B cell (primary cell): ENCODE measurements around the gene UGT2A2. TPM values are rescaled to one million over a fixed set of nuclear protein-coding genes. Genes with fewer than 3 reads are reported as not detected.

ENCODE experiments used
- ATAC-seq: fragments of 200-7000 bp; cut with Tn5 transposase; one replicate; pipeline ENCODE4 v1.10.0; 2021; ENCODE audit warnings: low read depth, mild to moderate bottlenecking, moderate number of reproducible peaks, moderate library complexity
- CTCF ChIA-PET: fragments of 350-600 bp; sonication (Branson Sonifier 250); formaldehyde crosslinking; loops from one replicate; lab custom pipeline; 2021; ENCODE audit warnings: antibody characterized with exemption, inconsistent platforms; lab: Charles Lee
- POLR2A ChIA-PET: fragments of 350-600 bp; sonication (Branson Sonifier 250); formaldehyde crosslinking; loops from one replicate; lab custom pipeline; 2021; ENCODE audit warnings: antibody characterized with exemption; lab: Charles Lee
- DNase-seq: peaks from one replicate; pipeline ENCODE4 v3.0.0; 2013
- H2AFZ ChIP-seq: 2 replicates; pipeline ENCODE4 v1.6.1; 2012; ENCODE audit warnings: mild to moderate bottlenecking, low read depth, low read length; ENCODE audit not compliant: insufficient read depth, poor library complexity, severe bottlenecking
- H3K27ac ChIP-seq, 2 donors: 1 replicate in 1 of 2; 2 replicates in 1 of 2; pipeline ENCODE4 v1.5.1; 2012 to 2013; ENCODE audit warnings: low read length in 2 of 2, mild to moderate bottlenecking in 2 of 2, moderate library complexity in 1 of 2
- H3K27me3 ChIP-seq, 4 experiments: fragments of 200-600 bp in 1 of 4; sonication (generic) in 1 of 4; replicated peaks in 1 of 4; 1 replicate in 2 of 4; 2 replicates in 2 of 4; pipeline versions ENCODE4 v1.6.1 to v1.7.0; 2013 to 2016; ENCODE audit warnings: low read length in 3 of 4, mild to moderate bottlenecking in 2 of 4, mixed read lengths in 1 of 4, moderate library complexity in 1 of 4; ENCODE audit not compliant: insufficient read depth in 4 of 4, control insufficient read depth in 3 of 4; ENCODE audit errors: control extremely low read depth in 1 of 4
- H3K36me3 ChIP-seq, 2 experiments: replicated peaks in 1 of 2; 1 replicate in 1 of 2; 2 replicates in 1 of 2; pipeline versions ENCODE4 v1.6.1 to v1.7.1; 2013; ENCODE audit warnings: low read length in 1 of 2; ENCODE audit not compliant: insufficient read depth in 2 of 2, control insufficient read depth in 1 of 2; ENCODE audit errors: control extremely low read depth in 1 of 2, extremely low read depth in 1 of 2
- H3K4me1 ChIP-seq, 2 donors: fragments of 200-600 bp in 1 of 2; sonication (generic) in 1 of 2; 1 replicate in 1 of 2; 2 replicates in 1 of 2; pipeline versions ENCODE4 v1.5.1 to v1.6.1; 2013 to 2017; ENCODE audit warnings: low read length in 2 of 2; ENCODE audit not compliant: control insufficient read depth in 2 of 2, insufficient read depth in 2 of 2
- H3K4me2 ChIP-seq: replicated peaks from 2 replicates; pipeline ENCODE3; 2012; ENCODE audit warnings: mild to moderate bottlenecking, low read depth, low read length; ENCODE audit not compliant: poor library complexity, severe bottlenecking
- H3K4me3 ChIP-seq, 5 experiments: fragments of 200-600 bp in 1 of 5; sonication (generic) in 1 of 5; 1 replicate in 3 of 5; 2 replicates in 2 of 5; pipeline versions ENCODE4 v1.5.1 to v1.7.0; 2011 to 2016; ENCODE audit warnings: low read length in 4 of 5, mild to moderate bottlenecking in 4 of 5, low read depth in 2 of 5, control low read depth in 1 of 5, moderate library complexity in 1 of 5; ENCODE audit not compliant: insufficient read depth in 1 of 5; ENCODE audit errors: control extremely low read depth in 1 of 5, extremely low read depth in 1 of 5
- H3K79me2 ChIP-seq: fragments of 200-600 bp; sonication (generic); one replicate; pipeline ENCODE4 v1.6.0; 2016; ENCODE audit warnings: low read length; ENCODE audit not compliant: control insufficient read depth, insufficient read depth
- H3K9ac ChIP-seq: fragments of 200-600 bp; sonication (generic); 2 replicates; pipeline ENCODE4 v1.6.1; 2017; ENCODE audit warnings: mild to moderate bottlenecking, low read length, moderate library complexity
- H3K9me3 ChIP-seq, 3 donors: one replicate each; pipeline versions ENCODE4 v1.6.1 to v1.7.1; 2013; ENCODE audit warnings: low read length in 2 of 3; ENCODE audit not compliant: control insufficient read depth in 2 of 3, insufficient read depth in 1 of 3; ENCODE audit errors: control extremely low read depth in 1 of 3
- H4K20me1 ChIP-seq: 2 replicates; pipeline ENCODE4 v1.6.0; 2012; ENCODE audit warnings: mild to moderate bottlenecking, low read length; ENCODE audit not compliant: insufficient read depth, control insufficient read depth, poor library complexity, severe bottlenecking
- H3K27ac Mint-ChIP-seq: one replicate; pipeline ENCODE4 v1.8.0; 2021; ENCODE audit warnings: mixed read lengths
- H3K27me3 Mint-ChIP-seq: one replicate; pipeline ENCODE4 v1.8.0; 2021; ENCODE audit warnings: mixed read lengths
- H3K4me1 Mint-ChIP-seq: one replicate; pipeline ENCODE4 v1.8.0; 2021; ENCODE audit warnings: mixed read lengths
- H3K4me3 Mint-ChIP-seq: one replicate; pipeline ENCODE4 v1.8.0; 2021; ENCODE audit warnings: mixed read lengths
- H3K9me3 Mint-ChIP-seq: one replicate; pipeline ENCODE4 v1.8.0; 2022; ENCODE audit warnings: mixed read lengths; ENCODE audit not compliant: insufficient read depth
- CTCF ChIP-seq: fragments of 200-600 bp; IDR thresholded peaks from one replicate; pipeline ENCODE4 v1.8.0; 2022; ENCODE audit warnings: antibody characterized with exemption, mild to moderate bottlenecking
- EZH2 ChIP-seq: IDR thresholded peaks from 2 replicates; pipeline ENCODE4 v1.6.1; 2012; ENCODE audit warnings: borderline replicate concordance, low read depth, mild to moderate bottlenecking, moderate library complexity, low read length; ENCODE audit not compliant: insufficient read depth, poor library complexity, severe bottlenecking
- WGBS: methylation state at CpG from one replicate; pipeline ENCODE4 v1.1.5; 2013; ENCODE audit warnings: missing lambda C conversion rate; ENCODE audit not compliant: insufficient coverage; 5-methylcytosine and 5-hydroxymethylcytosine counted together
- intact Hi-C: fragments of 100-400 bp; cut with micrococcal nuclease; formaldehyde crosslinking; loops from one replicate; pipeline ENCODE4 v1.10.0; 2022
- polyA plus RNA-seq: library from polyadenylated mRNA; depleted of rRNA; stranded (reverse); fragments of >200 nt; gene quantifications from 2 replicates; pipeline ENCODE4 v1.2.3, GENCODE V29; 2012
- total RNA-seq, 2 donors: library from RNA; stranded (reverse); fragments of 120-200 nt in 1 of 2; gene quantifications; 1 replicate in 1 of 2; 2 replicates in 1 of 2; pipeline versions ENCODE4 v1.2.3 to v1.2.4, GENCODE V29; 2013 to 2022

Gene UGT2A2
- total and polyA plus RNA-seq, 2 donors (not counting 1 experiment from before 2014, with no cell fraction given): not detected

DNA sequence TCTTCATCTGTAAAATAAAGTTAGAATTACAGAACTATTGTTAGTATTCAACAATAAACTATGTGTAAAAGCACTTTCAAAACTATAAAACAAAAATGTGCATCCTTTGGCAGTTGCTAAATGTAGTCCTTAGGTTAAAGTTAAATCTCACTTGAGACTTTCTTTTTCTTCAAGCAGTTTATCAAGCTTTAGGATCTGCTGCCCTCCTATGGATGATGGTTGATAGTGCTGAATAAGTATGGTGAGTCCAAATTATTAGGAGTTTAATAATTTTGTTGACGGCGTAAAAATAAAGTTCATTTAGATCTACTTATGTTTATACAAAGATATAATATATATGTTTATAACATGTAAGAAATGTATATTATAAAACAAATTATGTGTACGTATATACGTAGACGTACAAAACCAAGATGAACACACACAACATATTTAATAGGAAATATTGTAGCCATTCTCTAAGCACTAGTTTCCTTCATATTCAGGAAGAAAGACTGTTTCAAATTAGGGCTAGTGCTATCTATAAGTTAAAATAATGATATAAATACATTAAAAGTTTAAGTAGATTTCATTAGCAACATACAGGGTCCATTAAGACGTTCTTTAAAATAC, 22.3 kb downstream of the UGT2A2 start:
- peaks cover 6% of the 10 kb centered on the region for H3K9me3 Mint-ChIP-seq
- no peak for TF ChIP-seq CTCF
- intact Hi-C loops: no loop called here
- ATAC-seq: no peak
- Histone ChIP-seq H3K4me3 (no peak overlapping the region), H3K9me3 (no peaks in the 10 kb centered on the region), H3K9ac (no peak overlapping the region), H2AFZ (no peak overlapping the region), H3K4me2 (no peak overlapping the region), H3K79me2 (no peaks in the 10 kb centered on the region), H3K27ac (no peak overlapping the region), H3K27me3 (no peaks in the 10 kb centered on the region), H3K4me1 (no peaks in the 10 kb centered on the region), H4K20me1 (no peaks in the 10 kb centered on the region), H3K36me3 (no peaks in the 10 kb centered on the region)
- no peak overlapping the region for H3K27ac Mint-ChIP-seq
- no peak overlapping the region for H3K4me3 Mint-ChIP-seq
- DNase-seq: no peak
- ChIA-PET POLR2A (no interaction called here), CTCF (no interaction called here)
- H3K4me1 Mint-ChIP-seq: no peaks in the 10 kb centered on the region
- no peaks in the 10 kb centered on the region for H3K27me3 Mint-ChIP-seq
- no CpG with 5 or more reads among the region's 6 CpGs for WGBS

GRCh38 chr4:69610484-69610883, 29.0 kb downstream of the UGT2A2 start:
- Histone ChIP-seq H3K27ac (no peak overlapping the region), H3K9ac (no peak overlapping the region), H3K4me3 (no peak overlapping the region), H4K20me1 (no peaks in the 10 kb centered on the region), H3K9me3 (no peaks in the 10 kb centered on the region), H3K79me2 (no peaks in the 10 kb centered on the region), H2AFZ (no peak overlapping the region), H3K4me1 (no peaks in the 10 kb centered on the region), H3K27me3 (no peaks in the 10 kb centered on the region), H3K4me2 (no peak overlapping the region), H3K36me3 (no peaks in the 10 kb centered on the region)
- intact Hi-C loops: no loop called here
- no CpG with 5 or more reads among the region's 1 CpG for WGBS
- ChIA-PET CTCF (no interaction called here), POLR2A (no interaction called here)
- ATAC-seq (no peak), DNase-seq (no peak)
- Mint-ChIP-seq H3K4me1 (no peaks in the 10 kb centered on the region), H3K9me3 (no peaks in the 10 kb centered on the region), H3K27me3 (no peaks in the 10 kb centered on the region), H3K4me3 (no peak overlapping the region), H3K27ac (no peak overlapping the region)
- TF ChIP-seq EZH2 (no peak), CTCF (no peak)
